Thymus (tissue), 11 donors: ENCODE data around the gene PCF11. TPM values are rescaled to one million over a fixed set of nuclear protein-coding genes. Genes with fewer than 3 reads are reported as not detected.

ENCODE experiments used
- DNase-seq, 9 donors: peaks; one replicate each; pipeline ENCODE4 v3.0.0-alpha.2; 2013; ENCODE audit warnings: low spot score in 9 of 9, low read depth in 6 of 9, missing footprints in 1 of 9
- H3K27ac ChIP-seq, 2 donors: one replicate each; pipeline ENCODE4 v1.5.1; 2013; ENCODE audit warnings: control low read depth in 1 of 2, low read depth in 1 of 2, low read length in 1 of 2, mild to moderate bottlenecking in 1 of 2, moderate library complexity in 1 of 2
- H3K27me3 ChIP-seq, 2 donors: one replicate each; pipeline ENCODE4 v1.5.1; 2013; ENCODE audit warnings: low read length in 1 of 2; ENCODE audit not compliant: control insufficient read depth in 2 of 2, insufficient read depth in 1 of 2
- H3K36me3 ChIP-seq, 2 donors: one replicate each; pipeline ENCODE4 v1.5.1; 2013; ENCODE audit warnings: low read length in 1 of 2, mild to moderate bottlenecking in 1 of 2, moderate library complexity in 1 of 2; ENCODE audit not compliant: control insufficient read depth in 2 of 2, insufficient read depth in 2 of 2
- H3K4me1 ChIP-seq, 2 donors: one replicate each; pipeline ENCODE4 v1.5.1; 2013; ENCODE audit warnings: low read length in 2 of 2; ENCODE audit not compliant: control insufficient read depth in 2 of 2, insufficient read depth in 2 of 2
- H3K4me3 ChIP-seq, 2 donors: one replicate each; pipeline ENCODE4 v1.5.1; 2013; ENCODE audit warnings: low read length in 2 of 2, control low read depth in 1 of 2, mild to moderate bottlenecking in 1 of 2
- H3K9me3 ChIP-seq, 2 donors: one replicate each; pipeline ENCODE4 v1.5.1; 2013; ENCODE audit warnings: low read length in 1 of 2, mild to moderate bottlenecking in 1 of 2; ENCODE audit not compliant: control insufficient read depth in 2 of 2, insufficient read depth in 1 of 2
- WGBS: extraction: QIAGEN DNeasy Blood & Tissue Kit; methylation state at CpG from one replicate; pipeline ENCODE4 v1.1.7; 2013; 5-methylcytosine and 5-hydroxymethylcytosine counted together
- polyA plus RNA-seq: library from polyadenylated mRNA; stranded (reverse); fragments of 200-250 nt; gene quantifications from one replicate; pipeline ENCODE4 v1.2.3, GENCODE V29; 2013
- total RNA-seq: library from RNA; stranded (reverse); fragments of 120-200 nt; gene quantifications from one replicate; pipeline ENCODE4 v1.2.4, GENCODE V29; 2013
- donor health status: healthy.

PCF11 gene
- total and polyA plus RNA-seq, 2 donors, result 51.8 to 62.8 TPM

DNA sequence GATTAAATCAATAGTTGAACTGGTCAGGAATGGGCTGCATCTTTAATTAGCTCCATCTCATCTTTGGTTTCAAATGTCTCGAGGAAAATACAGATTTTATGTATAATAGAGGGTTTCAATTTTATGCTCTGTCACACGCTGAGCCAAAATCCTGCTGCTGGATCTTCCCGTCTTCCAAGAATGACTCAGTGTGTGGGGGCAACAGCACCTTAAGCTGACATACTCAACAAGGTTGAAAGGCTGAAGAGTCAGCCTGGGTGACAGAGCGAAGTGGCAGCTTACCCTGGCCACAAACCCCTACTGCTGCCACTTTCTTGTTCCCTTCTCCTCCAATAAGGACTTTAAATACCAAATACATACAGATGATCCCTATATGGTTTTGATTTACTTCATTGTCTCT lies 9.0 kb upstream of the PCF11 start:
- Histone ChIP-seq H3K4me1 (no peaks in the 10 kb centered on the region), H3K36me3 (no peaks in the 10 kb centered on the region), H3K27ac (no peak overlapping the region), H3K9me3 (no peaks in the 10 kb centered on the region), H3K4me3 (no peak overlapping the region), H3K27me3 (no peaks in the 10 kb centered on the region)
- no peak for DNase-seq
- WGBS, result 96% methylated on average over 4 of the region's 4 CpGs

DNA sequence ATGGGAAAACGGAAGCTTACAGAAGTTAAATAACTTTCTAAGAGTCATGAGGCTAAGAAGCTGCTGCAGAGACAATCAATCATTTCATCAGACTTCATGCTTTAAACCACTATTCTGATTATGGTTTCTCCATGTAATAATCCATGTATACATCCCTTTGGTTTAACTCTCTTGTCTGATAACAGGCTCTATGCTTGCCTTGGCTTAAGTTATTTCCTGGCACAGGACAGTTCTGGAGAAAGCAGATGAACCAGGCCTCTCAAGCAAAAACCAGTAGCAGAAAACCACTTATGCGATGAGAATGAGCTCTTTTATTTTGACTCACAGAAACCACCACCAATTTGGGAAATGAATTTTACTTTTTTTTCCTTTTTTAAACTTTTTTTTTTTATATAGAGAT lies 6.5 kb upstream of the PCF11 start:
- Histone ChIP-seq H3K27me3 (no peaks in the 10 kb centered on the region), H3K27ac (no peak overlapping the region), H3K9me3 (no peaks in the 10 kb centered on the region), H3K36me3 (no peaks in the 10 kb centered on the region), H3K4me1 (no peaks in the 10 kb centered on the region), H3K4me3 (no peak overlapping the region)
- no peak for DNase-seq
- WGBS, result 98% methylated on average over 2 of the region's 2 CpGs

DNA sequence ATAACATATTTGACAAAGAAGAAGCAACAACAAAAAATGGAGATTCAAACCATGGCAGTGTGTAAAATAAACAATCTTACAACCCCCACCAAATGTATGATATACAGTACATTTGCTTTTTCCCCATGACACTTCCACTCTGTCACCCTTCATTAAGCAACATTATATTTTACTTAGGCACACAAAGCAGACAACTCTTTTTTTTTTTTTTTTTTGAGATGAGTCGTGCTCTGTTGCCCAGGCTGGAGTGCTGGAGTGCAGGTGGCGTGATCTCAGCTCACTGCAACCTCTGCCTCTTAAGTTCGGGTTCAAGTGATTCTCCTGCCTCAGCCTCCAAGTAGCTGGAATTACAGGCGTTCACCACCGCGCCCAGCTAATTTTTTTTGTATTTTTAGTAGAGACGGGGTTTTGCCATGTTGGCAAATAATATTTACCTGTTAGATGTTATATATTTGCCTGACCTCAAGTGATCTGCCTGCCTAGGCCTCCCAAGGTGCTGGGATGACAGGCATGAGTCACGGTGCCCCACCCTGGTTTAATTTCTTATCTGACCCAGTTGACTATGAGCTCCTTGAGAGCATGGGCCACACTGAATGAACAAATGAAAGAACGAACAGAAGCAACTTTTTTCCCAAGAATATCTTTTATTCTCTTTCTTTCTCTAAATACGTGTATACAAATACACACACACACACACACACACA lies 5.5 kb upstream of the PCF11 start:
- no peaks in the 10 kb centered on the region for H3K27me3 ChIP-seq
- H3K9me3 ChIP-seq, result no peaks in the 10 kb centered on the region
- 97% methylated on average over 10 of the region's 10 CpGs for WGBS
- H3K4me1 ChIP-seq, result no peaks in the 10 kb centered on the region
- no peak for DNase-seq
- no peak overlapping the region for H3K27ac ChIP-seq
- no peaks in the 10 kb centered on the region for H3K36me3 ChIP-seq
- no peak overlapping the region for H3K4me3 ChIP-seq

DNA sequence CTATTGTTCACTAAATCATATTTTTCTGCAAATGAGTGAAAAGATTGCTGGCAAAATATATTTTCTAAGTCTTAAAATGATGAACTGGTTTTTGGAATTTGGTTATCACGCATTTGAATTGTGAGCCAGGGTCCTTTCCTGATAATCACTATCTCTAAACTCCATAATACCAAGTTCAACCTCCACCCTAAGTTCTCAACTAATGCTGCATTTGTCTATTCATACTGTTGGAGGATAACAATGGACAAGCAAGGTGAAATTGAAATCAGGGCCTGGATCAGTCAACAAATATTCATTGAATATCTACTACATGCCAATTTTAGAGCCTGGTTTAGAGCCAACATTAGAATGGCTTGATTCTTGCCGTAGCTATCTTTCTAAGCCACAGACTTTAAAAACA lies 4.7 kb upstream of the PCF11 start:
- no peak overlapping the region for H3K27ac ChIP-seq
- WGBS, result 97% methylated on average over 2 of the region's 2 CpGs
- no peak for DNase-seq
- no peaks in the 10 kb centered on the region for H3K4me1 ChIP-seq
- H3K27me3 ChIP-seq, result no peaks in the 10 kb centered on the region
- no peaks in the 10 kb centered on the region for H3K36me3 ChIP-seq
- no peaks in the 10 kb centered on the region for H3K9me3 ChIP-seq
- no peak overlapping the region for H3K4me3 ChIP-seq

DNA sequence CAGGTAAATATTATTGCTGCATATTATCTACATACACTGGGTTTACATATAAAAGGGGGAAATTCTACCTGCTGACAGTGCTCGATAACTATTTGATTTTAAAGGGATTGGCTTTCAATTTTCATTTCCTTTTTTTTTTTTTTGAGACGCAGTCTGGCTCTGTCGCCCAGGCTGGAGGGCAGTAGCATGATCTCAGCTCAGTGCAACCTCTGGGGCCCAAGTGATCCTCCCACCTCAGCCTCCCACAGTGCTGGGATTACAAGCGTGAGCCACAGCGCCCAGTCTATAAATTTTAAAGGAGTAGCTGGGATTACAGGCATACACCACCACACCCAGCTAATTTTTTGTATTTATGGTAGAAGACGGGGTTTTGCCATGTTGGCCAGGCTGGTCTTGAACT lies 3.2 kb upstream of the PCF11 start:
- no peaks in the 10 kb centered on the region for H3K36me3 ChIP-seq
- no peaks in the 10 kb centered on the region for H3K27me3 ChIP-seq
- H3K9me3 ChIP-seq, result peaks cover 0 to 2% of the 10 kb centered on the region in 2 donors
- H3K4me1 ChIP-seq, result no peaks in the 10 kb centered on the region
- H3K4me3 ChIP-seq, result no peak overlapping the region
- H3K27ac ChIP-seq, result no peak overlapping the region
- WGBS, result 99% methylated on average over 6 of the region's 6 CpGs
- no peak for DNase-seq

DNA sequence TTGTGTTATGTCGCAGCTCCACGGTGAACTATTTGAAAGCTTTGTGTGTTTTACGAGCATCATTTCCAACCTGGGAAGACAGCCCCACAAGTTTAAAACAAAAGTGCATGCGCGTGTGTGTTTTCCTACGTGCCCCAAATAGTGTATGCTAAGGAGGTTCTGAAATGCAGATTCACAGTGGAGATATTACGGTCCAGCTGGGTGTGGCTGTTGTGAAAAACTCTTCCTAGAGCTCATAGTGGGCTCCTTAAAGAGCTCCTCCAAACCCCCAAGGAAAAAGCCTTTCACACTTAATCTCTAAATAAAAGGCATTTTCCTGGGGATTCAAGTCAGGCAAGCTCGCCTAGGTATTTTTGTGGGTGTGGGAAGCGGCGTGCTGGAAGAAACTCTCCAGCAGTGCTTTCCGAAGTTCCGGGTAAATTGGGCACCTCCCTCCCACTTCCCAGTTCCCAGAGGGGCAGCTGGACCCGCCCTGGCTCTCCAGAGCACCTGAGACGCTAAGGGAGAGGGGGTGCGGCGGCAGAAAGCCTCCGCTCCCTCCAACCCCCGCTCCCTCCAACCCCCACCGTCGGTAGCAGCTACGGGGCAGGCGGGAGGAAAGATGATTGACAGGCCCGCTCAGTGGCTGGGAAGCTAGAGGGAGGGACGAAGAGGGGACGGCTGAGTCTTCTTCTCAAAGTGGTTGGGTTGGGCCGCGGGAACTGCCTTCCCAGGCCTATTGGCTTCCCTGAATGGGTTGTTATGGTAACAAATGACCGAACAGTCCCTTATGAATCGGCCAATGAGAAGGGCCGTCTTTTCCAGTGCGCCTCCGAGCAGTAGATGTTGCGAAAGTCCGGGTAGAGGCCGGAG lies 561 bp upstream of the PCF11 start:
- Histone ChIP-seq H3K4me3 (peak overlapping the region; percentile 80 to 97), H3K4me1 (peaks cover 0 to 12% of the 10 kb centered on the region in 2 donors), H3K36me3 (peaks cover 0 to 12% of the 10 kb centered on the region in 2 donors), H3K9me3 (peaks cover 0 to 2% of the 10 kb centered on the region in 2 donors), H3K27me3 (no peaks in the 10 kb centered on the region), H3K27ac (peak overlapping the region; percentile 89 to 100)
- WGBS, result under 1% methylated on average over 35 of the region's 35 CpGs
- peak; percentile 95 to 99 (median 97) for DNase-seq

DNA sequence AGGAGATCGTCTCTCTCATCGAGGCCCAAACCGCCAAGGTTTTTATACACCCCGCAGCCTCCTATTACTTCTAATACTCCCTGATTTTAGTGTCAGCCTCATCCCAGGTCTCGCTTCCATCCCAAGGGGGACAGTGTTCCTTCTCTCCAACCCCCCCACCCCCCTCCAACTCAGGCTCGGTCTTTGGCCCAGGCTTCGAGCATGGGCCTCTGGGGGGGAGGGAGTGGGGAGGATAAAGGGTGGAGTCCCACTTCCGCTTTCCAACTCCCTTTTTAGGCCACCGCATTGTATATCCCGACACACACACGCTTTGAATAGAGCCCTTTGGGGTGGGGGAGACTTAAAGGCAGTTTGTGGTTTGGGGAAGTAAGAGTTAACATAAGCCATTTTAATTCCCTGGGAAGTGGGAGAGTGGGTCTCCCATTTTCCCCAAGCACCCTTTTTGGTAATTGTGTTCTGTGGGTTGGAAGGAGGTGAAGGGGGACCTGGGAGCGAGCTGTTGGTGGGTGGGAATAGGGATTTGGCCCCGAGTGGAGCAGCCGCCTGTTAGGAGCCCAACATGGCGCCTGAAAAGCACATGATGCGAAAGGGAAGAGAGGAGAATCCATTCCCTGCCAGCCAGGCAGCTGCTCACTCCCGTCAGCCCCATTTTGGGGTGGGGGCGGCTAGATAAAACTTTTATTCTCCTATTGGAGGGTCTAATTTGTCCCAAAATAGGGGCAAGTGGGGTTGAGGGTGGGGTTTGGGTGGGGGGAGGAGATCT lies 844 bp downstream of the PCF11 start:
- WGBS, result under 1% methylated on average over 18 of the region's 18 CpGs
- H3K4me1 ChIP-seq, result peaks cover 0 to 12% of the 10 kb centered on the region in 2 donors
- peak; percentile 24 to 78 (median 57) for DNase-seq
- no peaks in the 10 kb centered on the region for H3K27me3 ChIP-seq
- H3K36me3 ChIP-seq, result peaks cover 0 to 16% of the 10 kb centered on the region in 2 donors
- H3K9me3 ChIP-seq, result peaks cover 0 to 2% of the 10 kb centered on the region in 2 donors
- peak overlapping the region; percentile 98 to 100 for H3K27ac ChIP-seq
- H3K4me3 ChIP-seq, result peak overlapping the region; percentile 80 to 97

DNA sequence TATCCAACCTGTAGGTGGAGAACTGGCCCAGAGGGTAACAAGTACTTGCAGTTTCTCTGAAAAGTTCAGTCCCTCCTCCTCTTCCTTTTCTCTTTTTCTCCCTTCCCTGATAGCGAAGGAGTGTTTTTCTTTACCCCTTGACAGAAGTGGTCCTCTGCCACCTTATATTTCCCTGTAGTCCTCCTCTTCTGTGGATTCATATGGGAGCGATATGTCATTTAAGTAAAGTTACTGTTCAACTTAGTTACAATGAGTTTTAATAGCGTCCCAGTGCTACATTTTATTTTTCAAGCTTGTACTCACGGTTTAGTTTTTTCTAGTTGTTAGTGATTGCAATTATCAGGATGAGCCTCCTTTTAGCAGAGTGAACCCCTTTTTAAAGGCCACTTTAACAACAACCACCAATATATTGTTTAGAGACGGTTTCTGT lies 1.4 kb downstream of the PCF11 start:
- no peaks in the 10 kb centered on the region for H3K27me3 ChIP-seq
- H3K4me1 ChIP-seq, result peaks cover 0 to 12% of the 10 kb centered on the region in 2 donors
- peak in 1 of 9 donors; percentile 39 for DNase-seq
- WGBS, result under 1% methylated on average over 5 of the region's 5 CpGs
- H3K4me3 ChIP-seq, result peak overlapping the region; percentile 80 to 97
- peaks cover 0 to 2% of the 10 kb centered on the region in 2 donors for H3K9me3 ChIP-seq
- peaks cover 0 to 16% of the 10 kb centered on the region in 2 donors for H3K36me3 ChIP-seq
- peak overlapping the region; percentile 98 to 100 for H3K27ac ChIP-seq
